ENCODE results near the gene NISCH.

NISCH gene

GRCh38 chr3:52447512-52448355 is 7.7 kb upstream of the NISCH start:
- TF ChIP-seq ZC3H10 (CRISPR knock-in tag; IDR thresholded peaks at IDR 0.05) (no peak), ZNF565 (CRISPR knock-in tag; conservative IDR thresholded peaks at IDR 0.05; ENCODE audit: low read depth) (no peak), GLIS3 (CRISPR knock-in tag; IDR thresholded peaks at IDR 0.05) (no peak), PATZ1 (CRISPR knock-in tag; IDR thresholded peaks at IDR 0.05; ENCODE audit: borderline replicate concordance) (no peak), RARB (CRISPR knock-in tag; IDR thresholded peaks at IDR 0.05) (no peak), POU6F1 (CRISPR knock-in tag; IDR thresholded peaks at IDR 0.05; ENCODE audit: borderline replicate concordance, low read depth) (no peak)
- ATAC-seq = no peak

GRCh38 chr3:52450489-52451236 is 4.7 kb upstream of the NISCH start:
- no peak for TF ChIP-seq CSDC2 (CRISPR knock-in tag; IDR thresholded peaks at IDR 0.05)
- no peak for TF ChIP-seq BACH2 (CRISPR knock-in tag; IDR thresholded peaks at IDR 0.05; ENCODE audit: borderline replicate concordance)
- no peak for TF ChIP-seq ISL1 (CRISPR knock-in tag; IDR thresholded peaks at IDR 0.05)
- TF ChIP-seq ZNF8 (CRISPR knock-in tag; IDR thresholded peaks at IDR 0.05) = no peak
- TF ChIP-seq TCF4 (CRISPR knock-in tag; IDR thresholded peaks at IDR 0.05; ENCODE audit: borderline replicate concordance) = no peak
- no peak for TF ChIP-seq ZNF70 (CRISPR knock-in tag; IDR thresholded peaks at IDR 0.05)
- TF ChIP-seq ZC3H10 (CRISPR knock-in tag; IDR thresholded peaks at IDR 0.05) = no peak
- TF ChIP-seq ESRRG (CRISPR knock-in tag; IDR thresholded peaks at IDR 0.05) = no peak
- no peak for TF ChIP-seq CREB5 (CRISPR knock-in tag; IDR thresholded peaks at IDR 0.05; ENCODE audit: low read depth)
- TF ChIP-seq PPARA (CRISPR knock-in tag; IDR thresholded peaks at IDR 0.05; ENCODE audit: borderline replicate concordance) = no peak
- no peak for TF ChIP-seq ZFP3 (CRISPR knock-in tag; IDR thresholded peaks at IDR 0.05)
- ATAC-seq = no peak

GRCh38 chr3:52451237-52452083 is 3.9 kb upstream of the NISCH start:
- ATAC-seq = no peak
- TF ChIP-seq ESRRG (CRISPR knock-in tag; IDR thresholded peaks at IDR 0.05) = no peak
- no peak for TF ChIP-seq TOX (CRISPR knock-in tag; IDR thresholded peaks at IDR 0.05; ENCODE audit: borderline replicate concordance)
- TF ChIP-seq SNAI2 (CRISPR knock-in tag; IDR thresholded peaks at IDR 0.05) = no peak
- no peak for TF ChIP-seq PPARA (CRISPR knock-in tag; IDR thresholded peaks at IDR 0.05; ENCODE audit: borderline replicate concordance)
- TF ChIP-seq ZNF565 (CRISPR knock-in tag; conservative IDR thresholded peaks at IDR 0.05; ENCODE audit: low read depth) = no peak
- no peak for TF ChIP-seq GLIS3 (CRISPR knock-in tag; IDR thresholded peaks at IDR 0.05)
- TF ChIP-seq ZC3H10 (CRISPR knock-in tag; IDR thresholded peaks at IDR 0.05) = no peak
- TF ChIP-seq ZFP3 (CRISPR knock-in tag; IDR thresholded peaks at IDR 0.05) = no peak
- no peak for TF ChIP-seq TCF4 (CRISPR knock-in tag; IDR thresholded peaks at IDR 0.05; ENCODE audit: borderline replicate concordance)
- no peak for TF ChIP-seq CREB5 (CRISPR knock-in tag; IDR thresholded peaks at IDR 0.05; ENCODE audit: low read depth)
- no peak for TF ChIP-seq CSDC2 (CRISPR knock-in tag; IDR thresholded peaks at IDR 0.05)
- no peak for TF ChIP-seq PATZ1 (CRISPR knock-in tag; IDR thresholded peaks at IDR 0.05; ENCODE audit: borderline replicate concordance)
- no peak for TF ChIP-seq ZNF8 (CRISPR knock-in tag; IDR thresholded peaks at IDR 0.05)
- TF ChIP-seq ZFP30 (CRISPR knock-in tag; IDR thresholded peaks at IDR 0.05) = no peak
- no peak for TF ChIP-seq ZNF70 (CRISPR knock-in tag; IDR thresholded peaks at IDR 0.05)
- TF ChIP-seq CSRNP3 (CRISPR knock-in tag; IDR thresholded peaks at IDR 0.05) = no peak

All from SK-N-SH treated with all-trans-retinoic acid at 6 μM for 48 hours (cell line).